GM12878 (cell line): ENCODE measurements around the gene FRMPD2. TPM values are rescaled to one million over a fixed set of nuclear protein-coding genes. Genes with fewer than 3 reads are reported as not detected.
"Not testable (repeated sequence)": the region's sequence is repeated elsewhere in the genome, so short reads cannot be mapped to it uniquely, and the experiment has no call there.

Experiments used
- ATAC-seq: fragments of 200-7000 bp; cut with Tn5 transposase; 3 replicates; pipeline ENCODE4 v1.9.1; 2020; ENCODE audit warnings: mild to moderate bottlenecking, moderate library complexity
- BruUV-seq: library from RNA; stranded (reverse); fragments of 400-500 nt; replicated peaks from 2 replicates; lab custom pipeline; 2021; lab: Mats Ljungman, UMichigan
- CTCF ChIA-PET: fragments of 300-600 bp; sonication (Branson Sonifier 250); formaldehyde crosslinking; extraction: SDS; loops from one replicate; lab custom pipeline; 2021; ENCODE audit warnings: inconsistent platforms; lab: Yijun Ruan, JAX
- POLR2A ChIA-PET: fragments of 350-600 bp; formaldehyde crosslinking; extraction: SDS; loops from one replicate; lab custom pipeline; 2021; ENCODE audit warnings: inconsistent platforms; lab: Charles Lee
- RAD21 ChIA-PET: fragments of 300-600 bp; sonication (Branson Sonifier 250); formaldehyde crosslinking; loops from one replicate; lab custom pipeline; 2023; ENCODE audit warnings: antibody characterized with exemption; ENCODE audit not compliant: unreplicated experiment; lab: Charles Lee
- SMC1A ChIA-PET: fragments of 300-600 bp; sonication (Branson Sonifier 250); formaldehyde crosslinking; loops from one replicate; lab custom pipeline; 2023; ENCODE audit not compliant: unreplicated experiment, uncharacterized antibody; lab: Charles Lee
- DNase-seq: peaks from one replicate; pipeline ENCODE4 v3.0.0-alpha.2; 2011; ENCODE audit warnings: low read depth, low spot score
- FAIRE-seq: peaks from 3 replicates; lab custom pipeline; 2011; peaks lifted over from hg19 to GRCh38; lab: Jason Lieb, UNC
- H2AFZ ChIP-seq: 2 replicates; pipeline ENCODE4 v1.6.0; 2011; ENCODE audit warnings: low read depth, low read length, control low read depth; ENCODE audit not compliant: control insufficient read depth
- H3K27ac ChIP-seq: 2 replicates; pipeline ENCODE4 v1.5.1; 2011; ENCODE audit warnings: control low read depth; ENCODE audit not compliant: control insufficient read depth, insufficient read depth
- H3K27me3 ChIP-seq, 2 experiments: replicated peaks in 1 of 2; 2 replicates each; pipeline versions ENCODE4 v1.6.0 to v1.6.1; 2011; ENCODE audit warnings: low read length in 1 of 2; ENCODE audit not compliant: control insufficient read depth in 2 of 2, insufficient read depth in 2 of 2
- H3K36me3 ChIP-seq, 2 experiments: 2 replicates each; pipeline ENCODE4 v1.5.1; 2011; ENCODE audit warnings: low read length in 1 of 2; ENCODE audit not compliant: control insufficient read depth in 2 of 2, insufficient read depth in 2 of 2
- H3K4me1 ChIP-seq: 2 replicates; pipeline ENCODE4 v1.6.1; 2011; ENCODE audit warnings: mild to moderate bottlenecking, low read length, moderate library complexity, mixed read lengths; ENCODE audit not compliant: control insufficient read depth, insufficient read depth
- H3K4me2 ChIP-seq: 2 replicates; pipeline ENCODE4 v1.6.0; 2011; ENCODE audit warnings: control low read depth; ENCODE audit not compliant: control insufficient read depth, insufficient read depth
- H3K4me3 ChIP-seq: fragments of 200-600 bp; sonication (generic); 2 replicates; pipeline ENCODE4 v1.5.1; 2016
- H3K79me2 ChIP-seq: 2 replicates; pipeline ENCODE4 v1.6.0; 2011; ENCODE audit warnings: low read length; ENCODE audit not compliant: control insufficient read depth, insufficient read depth
- H3K9ac ChIP-seq: 2 replicates; pipeline ENCODE4 v1.8.0; 2011; ENCODE audit warnings: low read length, control low read depth, mixed read lengths; ENCODE audit not compliant: control insufficient read depth, insufficient read depth
- H3K9me3 ChIP-seq: replicated peaks from 3 replicates; pipeline ENCODE4 v1.5.1; 2011; ENCODE audit warnings: mild to moderate bottlenecking, low read length; ENCODE audit not compliant: control insufficient read depth, insufficient read depth
- H4K20me1 ChIP-seq: 2 replicates; pipeline ENCODE4 v1.6.0; 2011; ENCODE audit not compliant: control insufficient read depth, insufficient read depth
- WGBS: methylation state at CpG from one replicate; pipeline ENCODE4 v1.1.6; 2016; ENCODE audit warnings: low lambda C conversion rate; ENCODE audit not compliant: insufficient replicate concordance, insufficient coverage; ENCODE audit errors: missing lambda C conversion rate; 5-methylcytosine and 5-hydroxymethylcytosine counted together
- in situ Hi-C: fragments of 300-500 bp; cut with MboI; formaldehyde crosslinking; loops from 9 replicates; pipeline ENCODE4 v1.14.3; 2018; ENCODE audit warnings: mixed read lengths
- intact Hi-C: fragments of 100-400 bp; cut with micrococcal nuclease; formaldehyde crosslinking; loops from one replicate; pipeline ENCODE4 v1.14.2; 2022; ENCODE audit not compliant: unreplicated experiment
- polyA plus RNA-seq, 11 experiments: library from polyadenylated mRNA; depleted of rRNA in 4 of 11; unstranded in 6 of 11; stranded (reverse) in 5 of 11; fragments of >200 nt; fragmentation: Nextera tagmentation in 4 of 11; fragmentation: Illumina TruSeq in 1 of 11; extraction: Ambion mirVana in 4 of 11; extraction: Trizol in 1 of 11; gene quantifications; 1 replicate in 1 of 11; 2 replicates in 10 of 11; pipeline versions ENCODE4 v1.2.1 to v1.2.3, GENCODE V29; 2011 to 2016; ENCODE audit warnings: inconsistent platforms in 2 of 11, missing spikeins in 2 of 11, low read depth in 1 of 11
- total RNA-seq, 4 experiments: library from RNA; depleted of rRNA in 3 of 4; stranded (reverse); fragments of >200 nt in 3 of 4; fragmentation: Illumina TruSeq in 1 of 4; extraction: Trizol in 1 of 4; gene quantifications; 2 replicates each; pipeline versions ENCODE4 v1.2.1 to v1.2.3, GENCODE V29; 2013 to 2021

FRMPD2 gene
- total and polyA plus RNA-seq, 10 of the 15 experiments (the other 5 are each of a cell fraction or from before 2014, with no cell fraction given) = 0.38 to 5.7 (median 1.4) TPM

- WGBS = no CpG with 5 or more reads among the region's 53 CpGs
- in situ Hi-C loops, H2AFZ ChIP-seq, H3K27me3 ChIP-seq, FAIRE-seq, intact Hi-C loops, H3K9ac ChIP-seq, H4K20me1 ChIP-seq, DNase-seq, BruUV-seq, CTCF ChIA-PET, H3K4me2 ChIP-seq, ATAC-seq, H3K79me2 ChIP-seq, SMC1A ChIA-PET, H3K4me1 ChIP-seq, H3K27ac ChIP-seq, POLR2A ChIA-PET, RAD21 ChIA-PET, H3K4me3 ChIP-seq, H3K9me3 ChIP-seq, H3K36me3 ChIP-seq: not testable (repeated sequence)
These were observed 134.3 kb downstream of the FRMPD2 start for GRCh38 chr10:48139953-48140850.

GRCh38 chr10:48128954-48129353, 145.5 kb downstream of the FRMPD2 start:
- in situ Hi-C loops, DNase-seq, SMC1A ChIA-PET, H3K36me3 ChIP-seq, ATAC-seq, H3K4me2 ChIP-seq, BruUV-seq, H3K27me3 ChIP-seq, intact Hi-C loops, H3K4me1 ChIP-seq, H3K9ac ChIP-seq, H4K20me1 ChIP-seq, POLR2A ChIA-PET, H3K4me3 ChIP-seq, FAIRE-seq, H2AFZ ChIP-seq, H3K79me2 ChIP-seq, RAD21 ChIA-PET, CTCF ChIA-PET, H3K9me3 ChIP-seq, H3K27ac ChIP-seq: not testable (repeated sequence)
- 100% methylated on average over 1 of the region's 2 CpGs for WGBS

GRCh38 chr10:48126251-48126650, 148.2 kb downstream of the FRMPD2 start:
- BruUV-seq, H4K20me1 ChIP-seq, H3K9me3 ChIP-seq, H3K36me3 ChIP-seq, RAD21 ChIA-PET, H3K79me2 ChIP-seq, H3K4me1 ChIP-seq, intact Hi-C loops, H3K9ac ChIP-seq, DNase-seq, H3K4me3 ChIP-seq, POLR2A ChIA-PET, CTCF ChIA-PET, SMC1A ChIA-PET, H3K27ac ChIP-seq, H3K4me2 ChIP-seq, H3K27me3 ChIP-seq, FAIRE-seq, in situ Hi-C loops, ATAC-seq, H2AFZ ChIP-seq: not testable (repeated sequence)
- WGBS = no CpG with 5 or more reads among the region's 2 CpGs

- intact Hi-C loops, H3K27ac ChIP-seq, BruUV-seq, H4K20me1 ChIP-seq, FAIRE-seq, H3K27me3 ChIP-seq, H3K79me2 ChIP-seq, H3K9me3 ChIP-seq, in situ Hi-C loops, DNase-seq, POLR2A ChIA-PET, H3K36me3 ChIP-seq, H3K4me3 ChIP-seq, H2AFZ ChIP-seq, ATAC-seq, H3K9ac ChIP-seq, H3K4me1 ChIP-seq, SMC1A ChIA-PET, RAD21 ChIA-PET, CTCF ChIA-PET, H3K4me2 ChIP-seq: not testable (repeated sequence)
- WGBS = no CpG with 5 or more reads among the region's 2 CpGs
These were observed 148.9 kb downstream of the FRMPD2 start for GRCh38 chr10:48125631-48126030.
